GM12878 (cell line): ENCODE results near the gene RALGAPA2. TPM values are rescaled to one million over a fixed set of nuclear protein-coding genes. Genes with fewer than 3 reads are reported as not detected.

Source experiments
- ATAC-seq: fragments of 200-7000 bp; cut with Tn5 transposase; 3 replicates; pipeline ENCODE4 v1.9.1; 2020; ENCODE audit warnings: mild to moderate bottlenecking, moderate library complexity
- BruUV-seq: library from RNA; stranded (reverse); fragments of 400-500 nt; replicated peaks from 2 replicates; lab custom pipeline; 2021; lab: Mats Ljungman, UMichigan
- CTCF ChIA-PET: fragments of 300-600 bp; sonication (Branson Sonifier 250); formaldehyde crosslinking; extraction: SDS; loops from one replicate; lab custom pipeline; 2021; ENCODE audit warnings: inconsistent platforms; lab: Yijun Ruan, JAX
- POLR2A ChIA-PET: fragments of 350-600 bp; formaldehyde crosslinking; extraction: SDS; loops from one replicate; lab custom pipeline; 2021; ENCODE audit warnings: inconsistent platforms; lab: Charles Lee
- RAD21 ChIA-PET: fragments of 300-600 bp; sonication (Branson Sonifier 250); formaldehyde crosslinking; loops from one replicate; lab custom pipeline; 2023; ENCODE audit warnings: antibody characterized with exemption; ENCODE audit not compliant: unreplicated experiment; lab: Charles Lee
- SMC1A ChIA-PET: fragments of 300-600 bp; sonication (Branson Sonifier 250); formaldehyde crosslinking; loops from one replicate; lab custom pipeline; 2023; ENCODE audit not compliant: unreplicated experiment, uncharacterized antibody; lab: Charles Lee
- DNase-seq: peaks from one replicate; pipeline ENCODE4 v3.0.0-alpha.2; 2011; ENCODE audit warnings: low read depth, low spot score
- FAIRE-seq: peaks from 3 replicates; lab custom pipeline; 2011; peaks lifted over from hg19 to GRCh38; lab: Jason Lieb, UNC
- H2AFZ ChIP-seq: 2 replicates; pipeline ENCODE4 v1.6.0; 2011; ENCODE audit warnings: low read depth, low read length, control low read depth; ENCODE audit not compliant: control insufficient read depth
- H3K27ac ChIP-seq: 2 replicates; pipeline ENCODE4 v1.5.1; 2011; ENCODE audit warnings: control low read depth; ENCODE audit not compliant: control insufficient read depth, insufficient read depth
- H3K27me3 ChIP-seq, 2 experiments: replicated peaks in 1 of 2; 2 replicates each; pipeline versions ENCODE4 v1.6.0 to v1.6.1; 2011; ENCODE audit warnings: low read length in 1 of 2; ENCODE audit not compliant: control insufficient read depth in 2 of 2, insufficient read depth in 2 of 2
- H3K36me3 ChIP-seq, 2 experiments: 2 replicates each; pipeline ENCODE4 v1.5.1; 2011; ENCODE audit warnings: low read length in 1 of 2; ENCODE audit not compliant: control insufficient read depth in 2 of 2, insufficient read depth in 2 of 2
- H3K4me1 ChIP-seq: 2 replicates; pipeline ENCODE4 v1.6.1; 2011; ENCODE audit warnings: mild to moderate bottlenecking, low read length, moderate library complexity, mixed read lengths; ENCODE audit not compliant: control insufficient read depth, insufficient read depth
- H3K4me2 ChIP-seq: 2 replicates; pipeline ENCODE4 v1.6.0; 2011; ENCODE audit warnings: control low read depth; ENCODE audit not compliant: control insufficient read depth, insufficient read depth
- H3K4me3 ChIP-seq: fragments of 200-600 bp; sonication (generic); 2 replicates; pipeline ENCODE4 v1.5.1; 2016
- H3K79me2 ChIP-seq: 2 replicates; pipeline ENCODE4 v1.6.0; 2011; ENCODE audit warnings: low read length; ENCODE audit not compliant: control insufficient read depth, insufficient read depth
- H3K9ac ChIP-seq: 2 replicates; pipeline ENCODE4 v1.8.0; 2011; ENCODE audit warnings: low read length, control low read depth, mixed read lengths; ENCODE audit not compliant: control insufficient read depth, insufficient read depth
- H3K9me3 ChIP-seq: replicated peaks from 3 replicates; pipeline ENCODE4 v1.5.1; 2011; ENCODE audit warnings: mild to moderate bottlenecking, low read length; ENCODE audit not compliant: control insufficient read depth, insufficient read depth
- H4K20me1 ChIP-seq: 2 replicates; pipeline ENCODE4 v1.6.0; 2011; ENCODE audit not compliant: control insufficient read depth, insufficient read depth
- CBFB ChIP-seq: IDR thresholded peaks from 2 replicates; pipeline ENCODE4 v1.6.1; 2016; ENCODE audit warnings: antibody characterized with exemption, low read depth
- EP300 ChIP-seq, 2 experiments: fragments of 150-350 bp in 1 of 2; IDR thresholded peaks; 2 replicates each; pipeline ENCODE4 v1.6.1; 2011 to 2012; ENCODE audit warnings: low read depth in 2 of 2, low read length in 2 of 2, borderline replicate concordance in 1 of 2, improper control_type of control experiment in 1 of 2, inconsistent platforms in 1 of 2; ENCODE audit not compliant: control insufficient read depth in 1 of 2
- FOXK2 ChIP-seq: fragments of 450-650 bp; IDR thresholded peaks from 2 replicates; pipeline ENCODE4 v1.6.1; 2017; ENCODE audit warnings: mild to moderate bottlenecking, moderate library complexity
- IKZF1 ChIP-seq: fragments of 450-650 bp; conservative IDR thresholded peaks from 2 replicates; pipeline ENCODE4 v1.6.1; 2017; ENCODE audit warnings: antibody characterized with exemption, mild to moderate bottlenecking
- JUNB ChIP-seq: IDR thresholded peaks from 2 replicates; pipeline ENCODE4 v1.6.1; 2016; ENCODE audit warnings: antibody characterized with exemption, mild to moderate bottlenecking
- MYC ChIP-seq: IDR thresholded peaks from 2 replicates; pipeline ENCODE4 v1.6.1; 2011; ENCODE audit warnings: mild to moderate bottlenecking, low read length, moderate library complexity, inconsistent platforms; ENCODE audit not compliant: insufficient read depth, insufficient replicate concordance, insufficient read length, severe bottlenecking
- PAX8 ChIP-seq: fragments of 450-650 bp; IDR thresholded peaks from 2 replicates; pipeline ENCODE4 v1.6.1; 2017; ENCODE audit warnings: mild to moderate bottlenecking, moderate library complexity
- PML ChIP-seq: IDR thresholded peaks from 2 replicates; pipeline ENCODE4 v1.6.1; 2012; ENCODE audit warnings: low read length, inconsistent platforms
- RB1 ChIP-seq: fragments of 450-650 bp; formaldehyde crosslinking; IDR thresholded peaks from 2 replicates; pipeline ENCODE4 v1.6.1; 2017; ENCODE audit warnings: mild to moderate bottlenecking, borderline replicate concordance
- SPI1 ChIP-seq: IDR thresholded peaks from 2 replicates; pipeline ENCODE4 v1.6.1; 2011; ENCODE audit warnings: low read depth, mild to moderate bottlenecking, low read length, moderate library complexity, borderline replicate concordance; ENCODE audit not compliant: insufficient read depth
- ZBED1 ChIP-seq: IDR thresholded peaks from 2 replicates; pipeline ENCODE4 v1.6.1; 2016; ENCODE audit warnings: borderline replicate concordance
- ZNF384 ChIP-seq: IDR thresholded peaks from 2 replicates; pipeline ENCODE4 v1.6.1; 2012; ENCODE audit warnings: low read depth, mild to moderate bottlenecking, low read length, improper control_type of control experiment, borderline replicate concordance
- WGBS: methylation state at CpG from one replicate; pipeline ENCODE4 v1.1.6; 2016; ENCODE audit warnings: low lambda C conversion rate; ENCODE audit not compliant: insufficient replicate concordance, insufficient coverage; ENCODE audit errors: missing lambda C conversion rate; 5-methylcytosine and 5-hydroxymethylcytosine counted together
- in situ Hi-C: fragments of 300-500 bp; cut with MboI; formaldehyde crosslinking; loops from 9 replicates; pipeline ENCODE4 v1.14.3; 2018; ENCODE audit warnings: mixed read lengths
- intact Hi-C: fragments of 100-400 bp; cut with micrococcal nuclease; formaldehyde crosslinking; loops from one replicate; pipeline ENCODE4 v1.14.2; 2022; ENCODE audit not compliant: unreplicated experiment
- polyA plus RNA-seq, 11 experiments: library from polyadenylated mRNA; depleted of rRNA in 4 of 11; unstranded in 6 of 11; stranded (reverse) in 5 of 11; fragments of >200 nt; fragmentation: Nextera tagmentation in 4 of 11; fragmentation: Illumina TruSeq in 1 of 11; extraction: Ambion mirVana in 4 of 11; extraction: Trizol in 1 of 11; gene quantifications; 1 replicate in 1 of 11; 2 replicates in 10 of 11; pipeline versions ENCODE4 v1.2.1 to v1.2.3, GENCODE V29; 2011 to 2016; ENCODE audit warnings: inconsistent platforms in 2 of 11, missing spikeins in 2 of 11, low read depth in 1 of 11
- total RNA-seq, 4 experiments: library from RNA; depleted of rRNA in 3 of 4; stranded (reverse); fragments of >200 nt in 3 of 4; fragmentation: Illumina TruSeq in 1 of 4; extraction: Trizol in 1 of 4; gene quantifications; 2 replicates each; pipeline versions ENCODE4 v1.2.1 to v1.2.3, GENCODE V29; 2013 to 2021
- TF ChIP-seq, protein P1 (sequence below): IDR thresholded peaks from 2 replicates; pipeline ENCODE4 v1.6.1; 2012; ENCODE audit warnings: low read length, inconsistent platforms
- TF ChIP-seq, protein P2 (sequence below): fragments of 450-650 bp; IDR thresholded peaks from 2 replicates; pipeline ENCODE4 v1.6.1; 2014; ENCODE audit warnings: mild to moderate bottlenecking
- TF ChIP-seq, protein P3 (sequence below): IDR thresholded peaks from 2 replicates; pipeline ENCODE4 v1.6.1; 2012; ENCODE audit warnings: mild to moderate bottlenecking, low read depth, low read length
- TF ChIP-seq, protein P4 (sequence below): IDR thresholded peaks from 2 replicates; pipeline ENCODE4 v1.6.1; 2011; ENCODE audit warnings: borderline replicate concordance, low read depth, mild to moderate bottlenecking, moderate library complexity, low read length; ENCODE audit not compliant: insufficient read depth, poor library complexity, severe bottlenecking

Gene RALGAPA2
- total and polyA plus RNA-seq, 10 of the 15 experiments (the other 5 are each of a cell fraction or from before 2014, with no cell fraction given) = 2.9 to 29.4 (median 19.6) TPM

DNA sequence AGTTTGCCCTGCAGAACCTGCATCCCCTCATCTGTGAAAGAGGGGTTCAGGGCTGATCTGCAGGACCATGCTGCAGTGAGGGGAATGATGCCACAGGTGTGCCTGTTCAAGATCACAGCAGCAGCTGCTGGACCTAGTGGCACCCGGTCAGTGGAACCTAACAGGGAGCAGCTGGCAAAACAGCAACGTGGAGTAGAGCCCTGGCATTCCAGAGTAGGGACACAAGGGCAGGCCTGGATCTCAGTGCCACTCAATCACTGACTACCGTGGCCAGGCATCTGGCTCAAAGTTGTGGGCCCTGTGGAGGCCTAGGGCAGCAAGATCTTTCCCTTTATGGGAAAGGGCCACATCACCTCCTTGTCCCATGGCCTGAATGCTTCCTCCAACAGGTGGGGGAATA is 282.4 kb downstream of the RALGAPA2 start (continued):
- no peak for TF ChIP-seq JUNB

DNA sequence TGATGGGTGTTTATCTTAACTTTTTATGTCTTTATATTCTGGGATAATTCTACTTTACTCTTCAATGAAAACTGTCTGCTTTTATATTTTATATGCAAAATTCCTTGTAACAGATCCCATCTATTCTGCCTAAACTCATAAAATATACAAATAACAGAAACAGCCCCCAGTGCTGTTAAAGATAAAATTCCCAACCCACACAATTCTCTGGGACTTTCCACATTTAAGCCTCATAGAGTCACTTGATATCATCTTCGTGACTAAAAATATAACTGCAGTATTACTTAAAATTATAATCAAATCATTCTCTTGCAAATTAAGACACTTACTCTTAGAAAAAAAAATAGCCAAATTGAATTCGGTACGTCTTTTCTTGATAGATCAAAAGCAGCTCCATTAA is 284.4 kb downstream of the RALGAPA2 start:
- ATAC-seq (no peak), FAIRE-seq (no peak), DNase-seq (no peak)
- Histone ChIP-seq H3K79me2 (no peaks in the 10 kb centered on the region), H3K4me3 (no peak overlapping the region), H3K9me3 (no peaks in the 10 kb centered on the region), H3K36me3 (no peaks in the 10 kb centered on the region), H4K20me1 (no peaks in the 10 kb centered on the region), H3K4me2 (no peak overlapping the region), H2AFZ (no peak overlapping the region), H3K9ac (no peak overlapping the region), H3K27me3 (no peaks in the 10 kb centered on the region), H3K27ac (no peak overlapping the region), H3K4me1 (peaks cover 4% of the 10 kb centered on the region; the same call in 1 of the 2 replicates)
- ChIA-PET POLR2A (interaction anchor here (0.6 kb wide), 1 partner anchor 177 kb away, joined by 3 read pairs; no protein-coding TSS in a partner anchor), CTCF (no interaction called here), RAD21 (no interaction called here), SMC1A (interaction anchor here (1.3 kb wide), 1 partner anchor 14 kb away, joined by 4 read pairs; no protein-coding TSS in a partner anchor)
- 56% methylated on average over 3 of the region's 3 CpGs for WGBS
- intact Hi-C loops (loop anchor here (5.0 kb wide), 1 partner anchor 56 kb away; no protein-coding TSS in a partner anchor), in situ Hi-C loops (no loop called here)
- no TSS peak for BruUV-seq
- TF ChIP-seq, protein P1, sequence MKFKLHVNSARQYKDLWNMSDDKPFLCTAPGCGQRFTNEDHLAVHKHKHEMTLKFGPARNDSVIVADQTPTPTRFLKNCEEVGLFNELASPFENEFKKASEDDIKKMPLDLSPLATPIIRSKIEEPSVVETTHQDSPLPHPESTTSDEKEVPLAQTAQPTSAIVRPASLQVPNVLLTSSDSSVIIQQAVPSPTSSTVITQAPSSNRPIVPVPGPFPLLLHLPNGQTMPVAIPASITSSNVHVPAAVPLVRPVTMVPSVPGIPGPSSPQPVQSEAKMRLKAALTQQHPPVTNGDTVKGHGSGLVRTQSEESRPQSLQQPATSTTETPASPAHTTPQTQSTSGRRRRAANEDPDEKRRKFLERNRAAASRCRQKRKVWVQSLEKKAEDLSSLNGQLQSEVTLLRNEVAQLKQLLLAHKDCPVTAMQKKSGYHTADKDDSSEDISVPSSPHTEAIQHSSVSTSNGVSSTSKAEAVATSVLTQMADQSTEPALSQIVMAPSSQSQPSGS = no peak
- TF ChIP-seq ZBED1 = no peak
- TF ChIP-seq CBFB = no peak
- TF ChIP-seq RB1 = no peak
- TF ChIP-seq, protein P2, sequence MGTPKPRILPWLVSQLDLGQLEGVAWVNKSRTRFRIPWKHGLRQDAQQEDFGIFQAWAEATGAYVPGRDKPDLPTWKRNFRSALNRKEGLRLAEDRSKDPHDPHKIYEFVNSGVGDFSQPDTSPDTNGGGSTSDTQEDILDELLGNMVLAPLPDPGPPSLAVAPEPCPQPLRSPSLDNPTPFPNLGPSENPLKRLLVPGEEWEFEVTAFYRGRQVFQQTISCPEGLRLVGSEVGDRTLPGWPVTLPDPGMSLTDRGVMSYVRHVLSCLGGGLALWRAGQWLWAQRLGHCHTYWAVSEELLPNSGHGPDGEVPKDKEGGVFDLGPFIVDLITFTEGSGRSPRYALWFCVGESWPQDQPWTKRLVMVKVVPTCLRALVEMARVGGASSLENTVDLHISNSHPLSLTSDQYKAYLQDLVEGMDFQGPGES = no peak
- TF ChIP-seq IKZF1 = no peak
- TF ChIP-seq, protein P3, sequence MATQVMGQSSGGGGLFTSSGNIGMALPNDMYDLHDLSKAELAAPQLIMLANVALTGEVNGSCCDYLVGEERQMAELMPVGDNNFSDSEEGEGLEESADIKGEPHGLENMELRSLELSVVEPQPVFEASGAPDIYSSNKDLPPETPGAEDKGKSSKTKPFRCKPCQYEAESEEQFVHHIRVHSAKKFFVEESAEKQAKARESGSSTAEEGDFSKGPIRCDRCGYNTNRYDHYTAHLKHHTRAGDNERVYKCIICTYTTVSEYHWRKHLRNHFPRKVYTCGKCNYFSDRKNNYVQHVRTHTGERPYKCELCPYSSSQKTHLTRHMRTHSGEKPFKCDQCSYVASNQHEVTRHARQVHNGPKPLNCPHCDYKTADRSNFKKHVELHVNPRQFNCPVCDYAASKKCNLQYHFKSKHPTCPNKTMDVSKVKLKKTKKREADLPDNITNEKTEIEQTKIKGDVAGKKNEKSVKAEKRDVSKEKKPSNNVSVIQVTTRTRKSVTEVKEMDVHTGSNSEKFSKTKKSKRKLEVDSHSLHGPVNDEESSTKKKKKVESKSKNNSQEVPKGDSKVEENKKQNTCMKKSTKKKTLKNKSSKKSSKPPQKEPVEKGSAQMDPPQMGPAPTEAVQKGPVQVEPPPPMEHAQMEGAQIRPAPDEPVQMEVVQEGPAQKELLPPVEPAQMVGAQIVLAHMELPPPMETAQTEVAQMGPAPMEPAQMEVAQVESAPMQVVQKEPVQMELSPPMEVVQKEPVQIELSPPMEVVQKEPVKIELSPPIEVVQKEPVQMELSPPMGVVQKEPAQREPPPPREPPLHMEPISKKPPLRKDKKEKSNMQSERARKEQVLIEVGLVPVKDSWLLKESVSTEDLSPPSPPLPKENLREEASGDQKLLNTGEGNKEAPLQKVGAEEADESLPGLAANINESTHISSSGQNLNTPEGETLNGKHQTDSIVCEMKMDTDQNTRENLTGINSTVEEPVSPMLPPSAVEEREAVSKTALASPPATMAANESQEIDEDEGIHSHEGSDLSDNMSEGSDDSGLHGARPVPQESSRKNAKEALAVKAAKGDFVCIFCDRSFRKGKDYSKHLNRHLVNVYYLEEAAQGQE = no peak
- TF ChIP-seq MYC = no peak
- TF ChIP-seq ZNF384 = no peak
- TF ChIP-seq FOXK2 = no peak
- no peak for TF ChIP-seq PML
- TF ChIP-seq, protein P4, sequence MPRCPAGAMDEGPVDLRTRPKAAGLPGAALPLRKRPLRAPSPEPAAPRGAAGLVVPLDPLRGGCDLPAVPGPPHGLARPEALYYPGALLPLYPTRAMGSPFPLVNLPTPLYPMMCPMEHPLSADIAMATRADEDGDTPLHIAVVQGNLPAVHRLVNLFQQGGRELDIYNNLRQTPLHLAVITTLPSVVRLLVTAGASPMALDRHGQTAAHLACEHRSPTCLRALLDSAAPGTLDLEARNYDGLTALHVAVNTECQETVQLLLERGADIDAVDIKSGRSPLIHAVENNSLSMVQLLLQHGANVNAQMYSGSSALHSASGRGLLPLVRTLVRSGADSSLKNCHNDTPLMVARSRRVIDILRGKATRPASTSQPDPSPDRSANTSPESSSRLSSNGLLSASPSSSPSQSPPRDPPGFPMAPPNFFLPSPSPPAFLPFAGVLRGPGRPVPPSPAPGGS = no peak
- no peak for TF ChIP-seq SPI1
- TF ChIP-seq PAX8 = no peak
- TF ChIP-seq EP300 (IDR thresholded peaks at IDR 0.05; ENCODE audit: borderline replicate concordance in 1 of 2, control insufficient read depth in 1 of 2, low read depth in 2 of 2, low read length in 2 of 2) = no peak
